ENCODE data around the gene VRTN. TPM values are rescaled to one million over a fixed set of nuclear protein-coding genes. Genes with fewer than 3 reads are reported as not detected.
"Not testable (repeated sequence)": the region's sequence is repeated elsewhere in the genome, so short reads cannot be mapped to it uniquely, and the experiment has no call there.

The VRTN gene
- total and polyA plus RNA-seq, 2 donors: 0.02 to 0.05 TPM

GRCh38 chr14:74313601-74314000 lies 34.7 kb upstream of the VRTN start:
- Histone ChIP-seq H3K27ac (ENCODE audit: low read depth in 1 of 2, low read length in 1 of 2) (no peak overlapping the region), H3K27me3 (ENCODE audit: control insufficient read depth in 2 of 2, insufficient read depth in 1 of 2, low read length in 1 of 2) (peaks cover 0 to 2% of the 10 kb centered on the region in 2 donors), H3K4me3 (ENCODE audit: low read length in 2 of 2) (no peak overlapping the region), H3K9me3 (ENCODE audit: control insufficient read depth in 2 of 2, insufficient read depth in 1 of 2, low read length in 1 of 2) (no peaks in the 10 kb centered on the region), H3K36me3 (ENCODE audit: control insufficient read depth in 2 of 2, insufficient read depth in 2 of 2, low read length in 1 of 2) (no peaks in the 10 kb centered on the region), H3K4me1 (ENCODE audit: control insufficient read depth in 2 of 2, insufficient read depth in 2 of 2, low read length in 2 of 2) (no peaks in the 10 kb centered on the region)
- WGBS: 93% methylated on average over 5 of the region's 5 CpGs
- DNase-seq (ENCODE audit: low read depth in 6 of 9, low spot score in 9 of 9): no peak

GRCh38 chr14:74314576-74314975 lies 33.7 kb upstream of the VRTN start:
- no peak overlapping the region for H3K4me3 ChIP-seq (ENCODE audit: low read length in 2 of 2)
- DNase-seq (ENCODE audit: low read depth in 6 of 9, low spot score in 9 of 9): no peak
- H3K9me3 ChIP-seq (ENCODE audit: control insufficient read depth in 2 of 2, insufficient read depth in 1 of 2, low read length in 1 of 2): no peaks in the 10 kb centered on the region
- WGBS: 93% methylated on average over 4 of the region's 4 CpGs
- peak overlapping the region; percentile 19 to 32 for H3K27ac ChIP-seq (ENCODE audit: low read depth in 1 of 2, low read length in 1 of 2)
- no peaks in the 10 kb centered on the region for H3K36me3 ChIP-seq (ENCODE audit: control insufficient read depth in 2 of 2, insufficient read depth in 2 of 2, low read length in 1 of 2)
- no peaks in the 10 kb centered on the region for H3K4me1 ChIP-seq (ENCODE audit: control insufficient read depth in 2 of 2, insufficient read depth in 2 of 2, low read length in 2 of 2)
- H3K27me3 ChIP-seq (ENCODE audit: control insufficient read depth in 2 of 2, insufficient read depth in 1 of 2, low read length in 1 of 2): no peaks in the 10 kb centered on the region

DNA sequence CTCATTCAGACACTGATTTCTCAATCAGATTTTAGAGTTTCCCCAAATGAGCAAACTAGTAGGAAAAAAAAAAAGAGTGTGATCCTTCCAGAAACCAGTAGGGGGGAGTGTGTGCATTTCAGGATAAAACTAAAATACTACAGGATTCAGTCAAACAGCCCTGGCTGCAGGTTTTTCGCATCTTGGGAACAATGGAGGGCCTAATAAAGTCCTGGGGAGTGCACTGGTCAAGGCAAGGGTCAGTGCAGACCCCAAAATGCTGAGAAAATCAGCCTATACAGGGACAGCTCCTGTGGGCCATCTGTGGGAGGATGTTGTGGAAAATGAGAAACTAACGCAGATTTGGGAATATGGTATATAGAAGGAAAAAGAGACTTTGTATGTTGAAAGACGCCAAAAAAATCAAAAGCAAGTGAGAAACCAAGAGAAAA lies 23.3 kb upstream of the VRTN start:
- Histone ChIP-seq H3K27ac (ENCODE audit: low read depth in 1 of 2, low read length in 1 of 2) (no peak overlapping the region), H3K36me3 (ENCODE audit: control insufficient read depth in 2 of 2, insufficient read depth in 2 of 2, low read length in 1 of 2) (no peaks in the 10 kb centered on the region), H3K4me1 (ENCODE audit: control insufficient read depth in 2 of 2, insufficient read depth in 2 of 2, low read length in 2 of 2) (no peaks in the 10 kb centered on the region), H3K9me3 (ENCODE audit: control insufficient read depth in 2 of 2, insufficient read depth in 1 of 2, low read length in 1 of 2) (no peaks in the 10 kb centered on the region), H3K4me3 (ENCODE audit: low read length in 2 of 2) (no peak overlapping the region), H3K27me3 (ENCODE audit: control insufficient read depth in 2 of 2, insufficient read depth in 1 of 2, low read length in 1 of 2) (peaks cover 0 to 12% of the 10 kb centered on the region in 2 donors)
- DNase-seq (ENCODE audit: low read depth in 6 of 9, low spot score in 9 of 9): no peak
- WGBS: 75% methylated on average over 3 of the region's 3 CpGs

DNA sequence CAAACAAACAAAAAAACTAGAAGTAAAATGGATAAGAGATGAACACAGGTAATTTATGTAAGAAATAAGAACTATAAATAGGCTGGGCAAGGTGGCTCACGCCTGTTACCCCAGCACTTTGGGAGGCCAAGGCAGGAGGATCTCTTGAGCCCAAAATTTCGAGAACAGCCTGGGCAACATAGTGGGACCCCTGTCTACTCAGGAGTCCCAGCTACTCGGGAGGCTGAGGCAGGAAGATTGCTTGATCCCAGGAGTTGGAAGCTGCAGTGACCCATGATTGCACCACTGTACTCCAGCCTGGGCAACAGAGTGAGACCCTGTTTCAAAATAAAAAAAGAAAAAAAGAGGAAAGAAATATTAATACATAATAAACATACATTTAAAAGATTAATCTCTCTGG lies 22.8 kb upstream of the VRTN start:
- peaks cover 0 to 12% of the 10 kb centered on the region in 2 donors for H3K27me3 ChIP-seq (ENCODE audit: control insufficient read depth in 2 of 2, insufficient read depth in 1 of 2, low read length in 1 of 2)
- 92% methylated on average over 3 of the region's 3 CpGs for WGBS
- H3K4me1 ChIP-seq (ENCODE audit: control insufficient read depth in 2 of 2, insufficient read depth in 2 of 2, low read length in 2 of 2): no peaks in the 10 kb centered on the region

DNA sequence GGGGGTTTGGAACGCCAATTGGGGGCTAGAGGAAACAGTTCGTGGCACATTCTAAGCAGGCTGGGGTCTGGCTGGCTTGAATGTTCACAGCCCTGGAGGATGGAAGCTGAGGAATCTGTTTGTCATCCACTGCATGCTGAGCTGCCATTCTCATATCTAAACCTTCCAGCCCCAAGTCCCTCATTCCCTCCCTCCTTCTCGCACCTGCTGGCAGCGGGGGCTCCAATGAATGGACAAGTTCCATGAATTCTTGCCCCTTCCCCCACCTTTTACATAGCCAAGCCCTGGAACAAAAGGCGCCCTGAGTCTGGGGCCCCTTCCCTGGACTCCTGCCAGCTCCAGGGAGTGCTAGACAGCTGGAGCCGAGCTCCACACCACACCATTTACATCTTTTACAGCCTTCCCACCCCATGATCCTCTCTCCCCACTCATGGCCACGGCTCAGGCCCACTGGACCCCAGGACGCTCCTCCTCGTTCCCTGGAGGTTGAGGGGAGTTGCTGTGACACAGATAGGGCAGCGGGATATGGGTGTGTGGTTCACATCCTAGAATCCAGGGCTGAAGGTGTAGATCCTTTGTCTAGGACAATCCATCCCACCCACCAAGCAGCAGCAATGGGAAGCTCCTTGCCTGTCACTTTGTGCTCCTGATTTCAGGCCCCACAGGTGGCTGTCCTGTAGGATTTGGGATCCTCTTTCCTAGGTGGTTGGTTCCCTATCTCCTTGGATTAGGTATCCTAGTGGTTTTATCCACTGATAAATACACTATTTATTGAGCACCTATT lies 21.7 kb upstream of the VRTN start:
- no peak overlapping the region for H3K27ac ChIP-seq (ENCODE audit: low read depth in 1 of 2, low read length in 1 of 2)
- H3K4me3 ChIP-seq (ENCODE audit: low read length in 2 of 2): no peak overlapping the region
- no peak for DNase-seq (ENCODE audit: low read depth in 6 of 9, low spot score in 9 of 9)
- no peaks in the 10 kb centered on the region for H3K9me3 ChIP-seq (ENCODE audit: control insufficient read depth in 2 of 2, insufficient read depth in 1 of 2, low read length in 1 of 2)
- WGBS: 70% methylated on average over 10 of the region's 10 CpGs
- no peaks in the 10 kb centered on the region for H3K4me1 ChIP-seq (ENCODE audit: control insufficient read depth in 2 of 2, insufficient read depth in 2 of 2, low read length in 2 of 2)
- no peaks in the 10 kb centered on the region for H3K36me3 ChIP-seq (ENCODE audit: control insufficient read depth in 2 of 2, insufficient read depth in 2 of 2, low read length in 1 of 2)
- peaks cover 0 to 12% of the 10 kb centered on the region in 2 donors for H3K27me3 ChIP-seq (ENCODE audit: control insufficient read depth in 2 of 2, insufficient read depth in 1 of 2, low read length in 1 of 2)

More for the DNA sequence above, 22.8 kb upstream of the VRTN start:
- no peak overlapping the region for H3K4me3 ChIP-seq (ENCODE audit: low read length in 2 of 2)
- no peak for DNase-seq (ENCODE audit: low read depth in 6 of 9, low spot score in 9 of 9)
- no peaks in the 10 kb centered on the region for H3K9me3 ChIP-seq (ENCODE audit: control insufficient read depth in 2 of 2, insufficient read depth in 1 of 2, low read length in 1 of 2)
- no peak overlapping the region for H3K27ac ChIP-seq (ENCODE audit: low read depth in 1 of 2, low read length in 1 of 2)
- no peaks in the 10 kb centered on the region for H3K36me3 ChIP-seq (ENCODE audit: control insufficient read depth in 2 of 2, insufficient read depth in 2 of 2, low read length in 1 of 2)

DNA sequence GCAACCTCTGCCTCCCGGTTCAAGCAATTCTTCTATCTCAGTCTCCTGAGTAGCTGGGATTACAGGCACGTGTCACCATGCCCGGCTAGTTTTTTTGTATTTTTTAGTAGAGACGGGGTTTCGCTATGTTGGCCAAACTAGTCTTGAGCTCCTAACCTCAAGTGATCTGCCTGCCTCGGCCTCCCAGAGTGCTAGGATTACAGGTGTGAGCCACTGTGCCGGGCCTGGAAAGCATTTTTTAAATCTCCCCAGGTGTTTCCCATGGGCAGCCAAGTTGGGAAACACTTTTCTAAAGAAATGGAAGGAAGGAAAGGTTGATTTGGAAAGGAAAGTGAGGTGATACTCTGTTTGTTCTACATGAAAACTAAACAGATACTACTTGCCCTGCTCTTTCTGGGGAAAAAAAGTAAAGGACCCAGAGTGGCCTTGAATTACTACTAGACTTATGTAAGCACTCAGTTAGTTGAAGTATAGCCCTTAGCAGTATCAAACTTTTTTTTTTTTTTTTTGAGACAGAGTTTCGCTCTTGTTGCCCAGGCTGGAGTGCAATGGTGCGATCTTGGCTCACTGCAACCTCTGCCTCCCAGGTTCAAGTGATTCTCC lies 18.2 kb upstream of the VRTN start:
- H3K36me3 ChIP-seq (ENCODE audit: control insufficient read depth in 2 of 2, insufficient read depth in 2 of 2, low read length in 1 of 2); H3K4me1 ChIP-seq (ENCODE audit: control insufficient read depth in 2 of 2, insufficient read depth in 2 of 2, low read length in 2 of 2); DNase-seq (ENCODE audit: low read depth in 6 of 9, low spot score in 9 of 9); H3K27ac ChIP-seq (ENCODE audit: low read depth in 1 of 2, low read length in 1 of 2); H3K4me3 ChIP-seq (ENCODE audit: low read length in 2 of 2); H3K9me3 ChIP-seq (ENCODE audit: control insufficient read depth in 2 of 2, insufficient read depth in 1 of 2, low read length in 1 of 2): not testable (repeated sequence)
- peaks cover 0 to 12% of the 10 kb centered on the region in 2 donors for H3K27me3 ChIP-seq (ENCODE audit: control insufficient read depth in 2 of 2, insufficient read depth in 1 of 2, low read length in 1 of 2)
- WGBS: 95% methylated on average over 9 of the region's 9 CpGs

GRCh38 chr14:74333909-74334308 lies 14.4 kb upstream of the VRTN start:
- 54% methylated on average over 4 of the region's 4 CpGs for WGBS

DNA sequence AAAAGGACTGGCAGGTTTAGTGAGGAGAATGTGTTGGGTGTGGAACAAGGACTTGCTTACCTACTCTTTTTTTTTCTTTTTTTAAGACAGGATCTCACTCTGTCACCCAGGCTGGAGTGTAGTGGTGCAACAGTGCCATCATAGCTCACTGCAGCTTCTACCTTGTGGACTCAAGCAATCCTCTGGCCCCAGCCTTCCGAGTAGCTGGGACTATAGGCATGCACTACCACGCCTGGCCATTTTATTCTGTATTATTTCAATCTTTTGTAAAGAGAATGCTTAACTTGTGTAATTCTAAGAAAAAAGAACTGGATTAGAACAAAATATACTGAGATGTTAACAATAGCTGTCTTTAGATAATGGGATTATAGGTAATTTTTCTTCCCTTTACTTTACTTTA lies 1.9 kb upstream of the VRTN start:
- Histone ChIP-seq H3K36me3 (ENCODE audit: control insufficient read depth in 2 of 2, insufficient read depth in 2 of 2, low read length in 1 of 2) (no peaks in the 10 kb centered on the region), H3K9me3 (ENCODE audit: control insufficient read depth in 2 of 2, insufficient read depth in 1 of 2, low read length in 1 of 2) (no peaks in the 10 kb centered on the region), H3K4me1 (ENCODE audit: control insufficient read depth in 2 of 2, insufficient read depth in 2 of 2, low read length in 2 of 2) (no peaks in the 10 kb centered on the region), H3K4me3 (ENCODE audit: low read length in 2 of 2) (no peak overlapping the region), H3K27me3 (ENCODE audit: control insufficient read depth in 2 of 2, insufficient read depth in 1 of 2, low read length in 1 of 2) (peaks cover 0 to 36% of the 10 kb centered on the region in 2 donors), H3K27ac (ENCODE audit: low read depth in 1 of 2, low read length in 1 of 2) (no peak overlapping the region)
- no peak for DNase-seq (ENCODE audit: low read depth in 6 of 9, low spot score in 9 of 9)
- WGBS: 94% methylated on average over 2 of the region's 2 CpGs

More at GRCh38 chr14:74333909-74334308, 14.4 kb upstream of the VRTN start:
- no peak overlapping the region for H3K27ac ChIP-seq (ENCODE audit: low read depth in 1 of 2, low read length in 1 of 2)
- H3K9me3 ChIP-seq (ENCODE audit: control insufficient read depth in 2 of 2, insufficient read depth in 1 of 2, low read length in 1 of 2): no peaks in the 10 kb centered on the region
- H3K4me3 ChIP-seq (ENCODE audit: low read length in 2 of 2): no peak overlapping the region
- H3K27me3 ChIP-seq (ENCODE audit: control insufficient read depth in 2 of 2, insufficient read depth in 1 of 2, low read length in 1 of 2): peaks cover 0 to 4% of the 10 kb centered on the region in 2 donors
- no peaks in the 10 kb centered on the region for H3K4me1 ChIP-seq (ENCODE audit: control insufficient read depth in 2 of 2, insufficient read depth in 2 of 2, low read length in 2 of 2)
- no peak for DNase-seq (ENCODE audit: low read depth in 6 of 9, low spot score in 9 of 9)
- no peaks in the 10 kb centered on the region for H3K36me3 ChIP-seq (ENCODE audit: control insufficient read depth in 2 of 2, insufficient read depth in 2 of 2, low read length in 1 of 2)

- no peak overlapping the region for H3K4me3 ChIP-seq (ENCODE audit: low read length in 2 of 2)
- 97% methylated on average over 7 of the region's 7 CpGs for WGBS
- H3K27me3 ChIP-seq (ENCODE audit: control insufficient read depth in 2 of 2, insufficient read depth in 1 of 2, low read length in 1 of 2): peaks cover 0 to 41% of the 10 kb centered on the region in 2 donors
- no peaks in the 10 kb centered on the region for H3K9me3 ChIP-seq (ENCODE audit: control insufficient read depth in 2 of 2, insufficient read depth in 1 of 2, low read length in 1 of 2)
- no peak for DNase-seq (ENCODE audit: low read depth in 6 of 9, low spot score in 9 of 9)
- H3K36me3 ChIP-seq (ENCODE audit: control insufficient read depth in 2 of 2, insufficient read depth in 2 of 2, low read length in 1 of 2): no peaks in the 10 kb centered on the region
- no peaks in the 10 kb centered on the region for H3K4me1 ChIP-seq (ENCODE audit: control insufficient read depth in 2 of 2, insufficient read depth in 2 of 2, low read length in 2 of 2)
- H3K27ac ChIP-seq (ENCODE audit: low read depth in 1 of 2, low read length in 1 of 2): no peak overlapping the region
Measured at GRCh38 chr14:74347097-74347794, 1.0 kb upstream of the VRTN start.

All from thymus (tissue), 11 donors.